Measurements from ENCODE around the gene SAMD4B.

DNA sequence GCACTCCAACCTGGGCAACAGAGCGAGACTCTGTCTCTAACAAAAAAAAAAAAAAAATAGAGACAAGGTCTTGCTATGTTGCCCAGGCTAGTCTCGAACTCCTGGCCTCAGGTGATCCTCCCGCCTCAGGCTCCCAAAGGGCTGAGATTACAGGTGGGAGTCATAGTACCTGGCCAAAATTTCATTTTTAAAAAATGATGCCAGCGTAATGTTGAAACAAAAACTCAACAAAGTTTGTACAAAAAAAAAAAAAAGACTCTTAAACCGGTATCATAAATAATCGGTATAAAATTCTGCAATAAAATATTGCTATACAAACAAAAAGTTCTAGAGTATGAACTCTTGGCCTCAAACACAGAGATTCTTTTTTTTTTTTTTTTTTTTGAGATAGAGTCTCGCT is 9.9 kb upstream of the SAMD4B start:
- no peak for TF ChIP-seq CTCF (IDR thresholded peaks at IDR 0.05; ENCODE audit: low read length)
- no peak for TF ChIP-seq EZH2 (IDR thresholded peaks at IDR 0.05; ENCODE audit: borderline replicate concordance, low read length)
